A673 (cell line): Measurements from ENCODE around the gene DAB2IP. TPM values are rescaled to one million over a fixed set of nuclear protein-coding genes. Genes with fewer than 3 reads are reported as not detected.
"Not testable (repeated sequence)": the region's sequence is repeated elsewhere in the genome, so short reads cannot be mapped to it uniquely, and the experiment has no call there.

ENCODE experiments used
- BruUV-seq: library from RNA; stranded (reverse); fragments of 400-500 nt; replicated peaks from 2 replicates; lab custom pipeline; 2021; lab: Mats Ljungman, UMichigan
- CTCF ChIA-PET: fragments of 300-600 bp; sonication (Branson Sonifier 250); formaldehyde crosslinking; loops from one replicate; lab custom pipeline; 2022; ENCODE audit warnings: antibody characterized with exemption; lab: Charles Lee
- POLR2A ChIA-PET: fragments of 300-600 bp; sonication (Branson Sonifier 250); formaldehyde crosslinking; loops from one replicate; lab custom pipeline; 2022; ENCODE audit warnings: antibody characterized with exemption; ENCODE audit not compliant: low non-redundant PET; lab: Charles Lee
- DNase-seq: peaks from one replicate; pipeline ENCODE4 v3.0.0-alpha.2; 2015; ENCODE audit warnings: low spot score
- H3K27ac ChIP-seq: fragments of 200-600 bp; sonication (generic); 2 replicates; pipeline ENCODE4 v1.5.1; 2016; ENCODE audit warnings: mixed run types, low read depth, mild to moderate bottlenecking, mixed read lengths, antibody characterized with exemption, low read length; ENCODE audit not compliant: poor library complexity, severe bottlenecking
- H3K27me3 ChIP-seq: fragments of 200-600 bp; sonication (generic); replicated peaks from 2 replicates; pipeline ENCODE4 v1.6.1; 2017; ENCODE audit warnings: mixed run types, low read depth, mild to moderate bottlenecking, mixed read lengths, antibody characterized with exemption, low read length; ENCODE audit not compliant: insufficient read depth, poor library complexity
- H3K36me3 ChIP-seq: fragments of 200-600 bp; sonication (generic); 2 replicates; pipeline ENCODE4 v1.6.1; 2016; ENCODE audit warnings: mixed run types, mild to moderate bottlenecking, mixed read lengths, antibody characterized with exemption, low read length; ENCODE audit not compliant: insufficient read depth, poor library complexity, severe bottlenecking
- H3K4me1 ChIP-seq: fragments of 200-600 bp; sonication (generic); 2 replicates; pipeline ENCODE4 v1.6.1; 2017; ENCODE audit warnings: mixed run types, mild to moderate bottlenecking, mixed read lengths, antibody characterized with exemption, low read length; ENCODE audit not compliant: insufficient read depth, poor library complexity, severe bottlenecking
- H3K4me3 ChIP-seq: fragments of 200-600 bp; sonication (generic); 2 replicates; pipeline ENCODE4 v1.5.1; 2016; ENCODE audit warnings: low read depth, mixed run types, mild to moderate bottlenecking, mixed read lengths, low read length; ENCODE audit not compliant: poor library complexity, severe bottlenecking
- H3K9me3 ChIP-seq: fragments of 200-600 bp; sonication (generic); 2 replicates; pipeline ENCODE4 v1.6.1; 2016; ENCODE audit warnings: mixed run types, low read depth, mild to moderate bottlenecking, mixed read lengths, antibody characterized with exemption, low read length; ENCODE audit not compliant: poor library complexity, severe bottlenecking
- CTCF ChIP-seq: fragments of 300-800, 200-600 bp; sonication (generic); conservative IDR thresholded peaks from 2 replicates; pipeline ENCODE4 v1.5.1; 2017; ENCODE audit warnings: low read depth, mild to moderate bottlenecking, antibody characterized with exemption, low read length, moderate library complexity, mixed read lengths
- EZH2 ChIP-seq: fragments of 200-600 bp; sonication (generic); IDR thresholded peaks from 2 replicates; pipeline ENCODE4 v1.6.1; 2017; ENCODE audit warnings: borderline replicate concordance, low read depth, mild to moderate bottlenecking, mixed read lengths, antibody characterized with exemption, low read length; ENCODE audit not compliant: poor library complexity, severe bottlenecking
- intact Hi-C: fragments of 100-400 bp; cut with micrococcal nuclease; formaldehyde crosslinking; loops from one replicate; pipeline ENCODE4 v1.10.0; 2022; ENCODE audit not compliant: unreplicated experiment
- total RNA-seq: library from RNA; stranded (reverse); gene quantifications from 2 replicates; pipeline ENCODE4 v1.2.3, GENCODE V29; 2021

DAB2IP gene
- total RNA-seq, 1 experiment from 2014 or later: 34.5 TPM

- H3K27ac ChIP-seq: no peak overlapping the region
- ChIA-PET POLR2A (no interaction called here), CTCF (no interaction called here)
- H3K4me3 ChIP-seq: no peak overlapping the region
- no peak for TF ChIP-seq EZH2
- TF ChIP-seq CTCF: no peak
- peaks cover 7% of the 10 kb centered on the region for H3K4me1 ChIP-seq
- no peak for DNase-seq
- no peaks in the 10 kb centered on the region for H3K36me3 ChIP-seq
- intact Hi-C loops: no loop called here
- BruUV-seq: no TSS peak
- no peaks in the 10 kb centered on the region for H3K9me3 ChIP-seq
- H3K27me3 ChIP-seq: no peaks in the 10 kb centered on the region
Measured at GRCh38 chr9:121790841-121791240, 139.4 kb downstream of the DAB2IP start.

- H3K36me3 ChIP-seq, H3K27ac ChIP-seq, H3K27me3 ChIP-seq, DNase-seq, CTCF ChIA-PET, intact Hi-C loops, H3K9me3 ChIP-seq, H3K4me3 ChIP-seq, BruUV-seq, POLR2A ChIA-PET, H3K4me1 ChIP-seq: not testable (repeated sequence)
Measured at GRCh38 chr9:121792476-121792875, 141.0 kb downstream of the DAB2IP start.

GRCh38 chr9:121794334-121794733 lies 142.9 kb downstream of the DAB2IP start:
- H3K27me3 ChIP-seq, BruUV-seq, H3K4me3 ChIP-seq, H3K27ac ChIP-seq, H3K36me3 ChIP-seq, POLR2A ChIA-PET, H3K4me1 ChIP-seq, DNase-seq, intact Hi-C loops, H3K9me3 ChIP-seq, CTCF ChIA-PET: not testable (repeated sequence)

GRCh38 chr9:121797081-121797480 lies 145.6 kb downstream of the DAB2IP start:
- intact Hi-C loops: no loop called here
- TF ChIP-seq CTCF: no peak
- TF ChIP-seq EZH2: no peak
- ChIA-PET POLR2A (no interaction called here), CTCF (no interaction called here)
- peaks cover 5% of the 10 kb centered on the region for H3K27me3 ChIP-seq
- no peak overlapping the region for H3K27ac ChIP-seq
- no peaks in the 10 kb centered on the region for H3K36me3 ChIP-seq
- no peak overlapping the region for H3K4me3 ChIP-seq
- H3K4me1 ChIP-seq: no peaks in the 10 kb centered on the region
- no TSS peak for BruUV-seq
- H3K9me3 ChIP-seq: no peaks in the 10 kb centered on the region
- no peak for DNase-seq
